ENCODE data around the gene MYO9B. TPM values are rescaled to one million over a fixed set of nuclear protein-coding genes. Genes with fewer than 3 reads are reported as not detected.

MYO9B gene, protein sequence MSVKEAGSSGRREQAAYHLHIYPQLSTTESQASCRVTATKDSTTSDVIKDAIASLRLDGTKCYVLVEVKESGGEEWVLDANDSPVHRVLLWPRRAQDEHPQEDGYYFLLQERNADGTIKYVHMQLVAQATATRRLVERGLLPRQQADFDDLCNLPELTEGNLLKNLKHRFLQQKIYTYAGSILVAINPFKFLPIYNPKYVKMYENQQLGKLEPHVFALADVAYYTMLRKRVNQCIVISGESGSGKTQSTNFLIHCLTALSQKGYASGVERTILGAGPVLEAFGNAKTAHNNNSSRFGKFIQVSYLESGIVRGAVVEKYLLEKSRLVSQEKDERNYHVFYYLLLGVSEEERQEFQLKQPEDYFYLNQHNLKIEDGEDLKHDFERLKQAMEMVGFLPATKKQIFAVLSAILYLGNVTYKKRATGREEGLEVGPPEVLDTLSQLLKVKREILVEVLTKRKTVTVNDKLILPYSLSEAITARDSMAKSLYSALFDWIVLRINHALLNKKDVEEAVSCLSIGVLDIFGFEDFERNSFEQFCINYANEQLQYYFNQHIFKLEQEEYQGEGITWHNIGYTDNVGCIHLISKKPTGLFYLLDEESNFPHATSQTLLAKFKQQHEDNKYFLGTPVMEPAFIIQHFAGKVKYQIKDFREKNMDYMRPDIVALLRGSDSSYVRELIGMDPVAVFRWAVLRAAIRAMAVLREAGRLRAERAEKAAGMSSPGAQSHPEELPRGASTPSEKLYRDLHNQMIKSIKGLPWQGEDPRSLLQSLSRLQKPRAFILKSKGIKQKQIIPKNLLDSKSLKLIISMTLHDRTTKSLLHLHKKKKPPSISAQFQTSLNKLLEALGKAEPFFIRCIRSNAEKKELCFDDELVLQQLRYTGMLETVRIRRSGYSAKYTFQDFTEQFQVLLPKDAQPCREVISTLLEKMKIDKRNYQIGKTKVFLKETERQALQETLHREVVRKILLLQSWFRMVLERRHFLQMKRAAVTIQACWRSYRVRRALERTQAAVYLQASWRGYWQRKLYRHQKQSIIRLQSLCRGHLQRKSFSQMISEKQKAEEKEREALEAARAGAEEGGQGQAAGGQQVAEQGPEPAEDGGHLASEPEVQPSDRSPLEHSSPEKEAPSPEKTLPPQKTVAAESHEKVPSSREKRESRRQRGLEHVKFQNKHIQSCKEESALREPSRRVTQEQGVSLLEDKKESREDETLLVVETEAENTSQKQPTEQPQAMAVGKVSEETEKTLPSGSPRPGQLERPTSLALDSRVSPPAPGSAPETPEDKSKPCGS (N-terminal part only)
- 84.0 and 105 TPM in 2 replicates for total RNA-seq

GRCh38 chr19:17075035-17075863 lies at the start of gene MYO9B, which contains the start of gene HAUS8:
Gene MYO9B, plus strand, starts transcription at chr19:17075777. Its CDS starts 25,941 bp downstream, at chr19:17101718.
Gene HAUS8, minus strand, starts transcription at chr19:17075452. Its CDS starts 30 bp downstream, at chr19:17075422.

GRCh38 chr19:17026706-17027534 lies 48.7 kb upstream of the MYO9B start, which contains the start of gene CPAMD8:
Gene CPAMD8, minus strand, starts transcription at chr19:17026810. Its CDS starts 168 bp downstream, at chr19:17026642.

GRCh38 chr19:17215127-17215971 lies 139.8 kb downstream of the MYO9B start, which contains the start of gene USE1:
Gene USE1, plus strand, starts transcription at chr19:17215357. Its CDS starts 49 bp downstream, at chr19:17215406.

GRCh38 chr19:17226002-17226933 lies 150.7 kb downstream of the MYO9B start, which contains the start of gene OCEL1:
Gene OCEL1, plus strand, starts transcription at chr19:17226226. Its CDS starts 22 bp downstream, at chr19:17226248.

GRCh38 chr19:17245535-17245984 lies 170.0 kb downstream of the MYO9B start, which contains the start of gene NR2F6:
Gene NR2F6, minus strand, starts transcription at chr19:17245919. Its CDS starts 699 bp downstream, at chr19:17245220.

Other genes with a start within 250 kb of the MYO9B start
- 45.5 and 49.0 TPM in 2 replicates for gene SIN3B, start 246.4 kb upstream of the MYO9B start, total RNA-seq
- gene F2RL3, start 186.8 kb upstream of the MYO9B start, total RNA-seq, result 4.6 and 4.9 TPM in 2 replicates
- 2.3 and 3.6 TPM in 2 replicates for gene CPAMD8, start 49.0 kb upstream of the MYO9B start, total RNA-seq
- 2.9 and 4.2 TPM in 2 replicates for gene HAUS8, start 325 bp upstream of the MYO9B start, total RNA-seq
- 11.1 and 18.0 TPM in 2 replicates for gene USE1, start 139.6 kb downstream of the MYO9B start, total RNA-seq
- 3.5 and 4.6 TPM in 2 replicates for gene OCEL1, start 150.4 kb downstream of the MYO9B start, total RNA-seq
- gene NR2F6, start 170.1 kb downstream of the MYO9B start, total RNA-seq, result 35.3 and 46.4 TPM in 2 replicates
- gene USHBP1, start 189.0 kb downstream of the MYO9B start, total RNA-seq, result 22.8 and 28.7 TPM in 2 replicates
- gene BABAM1, start 191.7 kb downstream of the MYO9B start, total RNA-seq, result 103 and 107 TPM in 2 replicates
- gene ANKLE1, start 206.1 kb downstream of the MYO9B start, total RNA-seq, result 0.96 and 1.3 TPM in 2 replicates
- gene ABHD8, start 227.6 kb downstream of the MYO9B start, total RNA-seq, result 6.1 and 16.0 TPM in 2 replicates
- 35.3 and 40.2 TPM in 2 replicates for gene MRPL34, start 230.1 kb downstream of the MYO9B start, total RNA-seq
- gene DDA1, start 233.8 kb downstream of the MYO9B start, total RNA-seq, result 33.3 and 46.4 TPM in 2 replicates

Data from vein endothelial cell (primary cell).